Hepatic stellate cell (primary cell): ENCODE data around the gene RPS15.

Source experiments
- DNase-seq: peaks from one replicate; pipeline ENCODE4 v3.0.0; 2011; ENCODE audit warnings: low spot score

RPS15 gene

GRCh38 chr19:1438035-1438932 lies at the start of gene RPS15:
TSS of gene RPS15 (plus strand) at chr19:1438396. CDS start at chr19:1438426, 30 bp downstream.
- peak; percentile 97 for DNase-seq

GRCh38 chr19:1388637-1389026 lies 49.6 kb upstream of the RPS15 start:
- no peak for DNase-seq

- DNase-seq: no peak
These were observed 48.9 kb upstream of the RPS15 start for GRCh38 chr19:1389033-1389940.

- DNase-seq: no peak
These were observed 47.2 kb upstream of the RPS15 start for GRCh38 chr19:1390890-1391423.

- DNase-seq: no peak
These were observed 45.8 kb upstream of the RPS15 start for GRCh38 chr19:1392407-1392806.

GRCh38 chr19:1392939-1393530 lies 45.2 kb upstream of the RPS15 start:
- DNase-seq: no peak

- no peak for DNase-seq
These were observed 44.4 kb upstream of the RPS15 start for GRCh38 chr19:1393841-1394240.

GRCh38 chr19:1394252-1395193 lies 43.7 kb upstream of the RPS15 start:
- DNase-seq: no peak

GRCh38 chr19:1395194-1396018 lies 42.8 kb upstream of the RPS15 start:
- DNase-seq: no peak

- DNase-seq: no peak
These were observed 42.0 kb upstream of the RPS15 start for GRCh38 chr19:1396019-1396767.

GRCh38 chr19:1396768-1397679 lies 41.2 kb upstream of the RPS15 start:
- no peak for DNase-seq

GRCh38 chr19:1397838-1398237 lies 40.4 kb upstream of the RPS15 start:
- no peak for DNase-seq

GRCh38 chr19:1399079-1399478 lies 39.1 kb upstream of the RPS15 start:
- no peak for DNase-seq

- DNase-seq: no peak
These were observed 38.5 kb upstream of the RPS15 start for GRCh38 chr19:1399745-1400144.

- DNase-seq: peak; percentile 77
These were observed 37.7 kb upstream of the RPS15 start for GRCh38 chr19:1400281-1401137.

GRCh38 chr19:1401138-1401888 lies 36.9 kb upstream of the RPS15 start, which contains the start of gene GAMT:
TSS of gene GAMT (minus strand) at chr19:1401542. CDS start at chr19:1401476, 66 bp downstream.
- DNase-seq: peak; percentile 77

- no peak for DNase-seq
These were observed 36.3 kb upstream of the RPS15 start for GRCh38 chr19:1401889-1402217.
